Measurements from ENCODE around the gene SCAP. TPM values are rescaled to one million over a fixed set of nuclear protein-coding genes. Genes with fewer than 3 reads are reported as not detected.

Gene SCAP
- total and polyA plus RNA-seq, 2 of the 13 experiments (the other 11 are each of a cell fraction or from before 2014, with no cell fraction given), result 40.4 to 53.3 TPM

DNA sequence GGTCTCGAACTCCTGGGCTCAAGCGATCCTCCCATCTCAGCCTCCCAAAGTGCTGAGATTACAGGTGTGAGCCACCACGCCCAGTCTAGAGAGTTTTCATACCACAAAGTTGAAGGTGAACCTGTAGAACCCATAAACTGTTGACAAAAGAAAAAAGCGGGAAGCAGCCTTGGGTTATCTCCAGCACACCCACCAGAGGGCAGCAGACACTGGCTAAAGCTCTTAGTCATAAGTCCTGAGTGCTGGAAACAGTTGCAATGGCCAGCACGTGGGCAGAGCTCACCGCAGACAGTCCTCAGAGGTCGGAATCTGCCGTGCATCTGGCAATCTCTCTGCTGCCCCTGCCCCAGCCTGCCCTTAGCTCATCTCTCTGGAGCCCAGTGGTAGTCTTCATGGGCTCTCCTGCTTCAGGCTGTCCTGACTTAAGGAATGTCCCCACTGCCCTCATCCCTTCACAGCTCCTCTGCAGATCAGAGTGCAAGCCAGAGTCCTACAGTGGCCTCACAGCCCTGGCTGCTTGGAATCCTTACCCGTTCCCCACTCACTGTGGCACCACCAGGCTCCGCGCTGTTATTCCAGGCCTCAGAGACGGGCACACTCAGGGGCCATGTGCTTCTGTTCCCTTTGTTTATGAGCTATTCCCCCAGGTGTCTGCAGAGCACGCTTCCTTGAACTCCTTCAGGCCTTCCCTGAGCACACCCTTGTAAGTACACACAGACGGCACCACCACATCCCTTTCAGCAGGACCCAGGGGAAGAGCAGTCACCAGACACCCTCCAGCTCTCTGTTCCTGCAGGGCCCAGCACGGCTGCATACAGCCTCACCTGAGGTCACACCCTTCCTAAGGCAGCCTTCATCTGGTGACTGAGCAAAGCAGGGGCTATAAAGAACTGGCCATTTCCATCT lies 46.6 kb upstream of the SCAP start (continued):
- TF ChIP-seq, protein P1, sequence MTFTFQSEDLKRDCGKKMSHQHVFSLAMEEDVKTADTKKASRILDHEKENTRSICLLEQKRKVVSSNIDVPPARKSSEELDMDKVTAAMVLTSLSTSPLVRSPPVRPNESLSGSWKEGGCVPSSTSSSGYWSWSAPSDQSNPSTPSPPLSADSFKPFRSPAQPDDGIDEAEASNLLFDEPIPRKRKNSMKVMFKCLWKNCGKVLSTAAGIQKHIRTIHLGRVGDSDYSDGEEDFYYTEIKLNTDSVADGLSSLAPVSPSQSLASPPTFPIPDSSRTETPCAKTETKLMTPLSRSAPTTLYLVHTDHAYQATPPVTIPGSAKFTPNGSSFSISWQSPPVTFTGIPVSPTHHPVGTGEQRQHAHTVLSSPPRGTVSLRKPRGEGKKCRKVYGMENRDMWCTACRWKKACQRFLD (CRISPR knock-in tag; IDR thresholded peaks at IDR 0.05; ENCODE audit: borderline replicate concordance), result 0 out of 2 replicates have a peak, but pooled peaks have one; percentile 82
- TF ChIP-seq HNRNPUL1 (IDR thresholded peaks at IDR 0.05; ENCODE audit: low read depth, low read length) (no peak), SMARCE1 (IDR thresholded peaks at IDR 0.05; ENCODE audit: borderline replicate concordance) (no peak), ZNF296 (CRISPR knock-in tag; conservative IDR thresholded peaks at IDR 0.05) (no peak), ZBTB20 (CRISPR knock-in tag; IDR thresholded peaks at IDR 0.05; ENCODE audit: borderline replicate concordance, low read depth) (no peak), ZNF329 (CRISPR knock-in tag; IDR thresholded peaks at IDR 0.05; ENCODE audit: low read depth) (no peak), JUND (CRISPR knock-in tag; IDR thresholded peaks at IDR 0.05) (no peak), STAT5B (CRISPR knock-in tag; IDR thresholded peaks at IDR 0.05) (no peak), FOXA3 (CRISPR knock-in tag; IDR thresholded peaks at IDR 0.05) (0 out of 2 replicates have a peak, but pooled peaks have one; percentile 24), ZFP1 (CRISPR knock-in tag; IDR thresholded peaks at IDR 0.05) (no peak), TBP (CRISPR knock-in tag; IDR thresholded peaks at IDR 0.05) (no peak), GATAD2A (CRISPR knock-in tag; IDR thresholded peaks at IDR 0.05) (peak; percentile 56; the same call in 1 of the 2 replicates), ZNF432 (CRISPR knock-in tag; IDR thresholded peaks at IDR 0.05; ENCODE audit: borderline replicate concordance) (no peak), CEBPZ (IDR thresholded peaks at IDR 0.05; ENCODE audit: low read length) (no peak), KLF11 (CRISPR knock-in tag; IDR thresholded peaks at IDR 0.05) (peak; percentile 90), PPARG (CRISPR knock-in tag; conservative IDR thresholded peaks at IDR 0.05) (no peak), ZNF530 (CRISPR knock-in tag; IDR thresholded peaks at IDR 0.05; ENCODE audit: low read depth) (no peak)
- TF ChIP-seq, protein P2, sequence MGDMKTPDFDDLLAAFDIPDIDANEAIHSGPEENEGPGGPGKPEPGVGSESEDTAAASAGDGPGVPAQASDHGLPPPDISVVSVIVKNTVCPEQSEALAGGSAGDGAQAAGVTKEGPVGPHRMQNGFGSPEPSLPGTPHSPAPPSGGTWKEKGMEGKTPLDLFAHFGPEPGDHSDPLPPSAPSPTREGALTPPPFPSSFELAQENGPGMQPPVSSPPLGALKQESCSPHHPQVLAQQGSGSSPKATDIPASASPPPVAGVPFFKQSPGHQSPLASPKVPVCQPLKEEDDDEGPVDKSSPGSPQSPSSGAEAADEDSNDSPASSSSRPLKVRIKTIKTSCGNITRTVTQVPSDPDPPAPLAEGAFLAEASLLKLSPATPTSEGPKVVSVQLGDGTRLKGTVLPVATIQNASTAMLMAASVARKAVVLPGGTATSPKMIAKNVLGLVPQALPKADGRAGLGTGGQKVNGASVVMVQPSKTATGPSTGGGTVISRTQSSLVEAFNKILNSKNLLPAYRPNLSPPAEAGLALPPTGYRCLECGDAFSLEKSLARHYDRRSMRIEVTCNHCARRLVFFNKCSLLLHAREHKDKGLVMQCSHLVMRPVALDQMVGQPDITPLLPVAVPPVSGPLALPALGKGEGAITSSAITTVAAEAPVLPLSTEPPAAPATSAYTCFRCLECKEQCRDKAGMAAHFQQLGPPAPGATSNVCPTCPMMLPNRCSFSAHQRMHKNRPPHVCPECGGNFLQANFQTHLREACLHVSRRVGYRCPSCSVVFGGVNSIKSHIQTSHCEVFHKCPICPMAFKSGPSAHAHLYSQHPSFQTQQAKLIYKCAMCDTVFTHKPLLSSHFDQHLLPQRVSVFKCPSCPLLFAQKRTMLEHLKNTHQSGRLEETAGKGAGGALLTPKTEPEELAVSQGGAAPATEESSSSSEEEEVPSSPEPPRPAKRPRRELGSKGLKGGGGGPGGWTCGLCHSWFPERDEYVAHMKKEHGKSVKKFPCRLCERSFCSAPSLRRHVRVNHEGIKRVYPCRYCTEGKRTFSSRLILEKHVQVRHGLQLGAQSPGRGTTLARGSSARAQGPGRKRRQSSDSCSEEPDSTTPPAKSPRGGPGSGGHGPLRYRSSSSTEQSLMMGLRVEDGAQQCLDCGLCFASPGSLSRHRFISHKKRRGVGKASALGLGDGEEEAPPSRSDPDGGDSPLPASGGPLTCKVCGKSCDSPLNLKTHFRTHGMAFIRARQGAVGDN (CRISPR knock-in tag; IDR thresholded peaks at IDR 0.05), result peak; percentile 96
- TF ChIP-seq, protein P3, sequence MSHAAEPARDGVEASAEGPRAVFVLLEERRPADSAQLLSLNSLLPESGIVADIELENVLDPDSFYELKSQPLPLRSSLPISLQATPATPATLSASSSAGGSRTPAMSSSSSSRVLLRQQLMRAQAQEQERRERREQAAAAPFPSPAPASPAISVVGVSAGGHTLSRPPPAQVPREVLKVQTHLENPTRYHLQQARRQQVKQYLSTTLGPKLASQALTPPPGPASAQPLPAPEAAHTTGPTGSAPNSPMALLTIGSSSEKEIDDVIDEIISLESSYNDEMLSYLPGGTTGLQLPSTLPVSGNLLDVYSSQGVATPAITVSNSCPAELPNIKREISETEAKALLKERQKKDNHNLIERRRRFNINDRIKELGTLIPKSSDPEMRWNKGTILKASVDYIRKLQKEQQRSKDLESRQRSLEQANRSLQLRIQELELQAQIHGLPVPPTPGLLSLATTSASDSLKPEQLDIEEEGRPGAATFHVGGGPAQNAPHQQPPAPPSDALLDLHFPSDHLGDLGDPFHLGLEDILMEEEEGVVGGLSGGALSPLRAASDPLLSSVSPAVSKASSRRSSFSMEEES (CRISPR knock-in tag; IDR thresholded peaks at IDR 0.05), result peak; percentile 66

All from HepG2 (cell line).